Measurements from ENCODE around the gene AHI1.

AHI1 gene

GRCh38 chr6:135481783-135482369 is 15.7 kb downstream of the AHI1 start:
- WGBS, 2 experiments (ENCODE audit: insufficient coverage in 2 of 2), result 80% methylated on average over 1 of the region's 3 CpGs; no CpG with 5 or more reads in 1 of the 2 experiments
- Histone ChIP-seq H3K4me3 (ENCODE audit: extremely low read depth, insufficient read depth, low read length, poor library complexity, severe bottlenecking) (no peak overlapping the region), H3K36me3 (ENCODE audit: control insufficient read depth, insufficient read depth, low read length) (peaks cover 58% of the 10 kb centered on the region), H3K27ac (ENCODE audit: low read depth, low read length, severe bottlenecking) (no peak overlapping the region), H3K4me1 (ENCODE audit: control insufficient read depth, insufficient read depth, low read length, poor library complexity, severe bottlenecking) (no peaks in the 10 kb centered on the region), H3K9me3 (ENCODE audit: control insufficient read depth, low read length) (peaks cover 39% of the 10 kb centered on the region)

GRCh38 chr6:135479601-135480000 is 17.9 kb downstream of the AHI1 start:
- H3K9me3 ChIP-seq (ENCODE audit: control insufficient read depth, low read length), result peaks cover 39% of the 10 kb centered on the region
- no peak overlapping the region for H3K4me3 ChIP-seq (ENCODE audit: extremely low read depth, insufficient read depth, low read length, poor library complexity, severe bottlenecking)
- WGBS, 2 experiments (ENCODE audit: insufficient coverage in 2 of 2), result 86 to 98% methylated on average over 1 to 2 of the region's 2 CpGs
- H3K36me3 ChIP-seq (ENCODE audit: control insufficient read depth, insufficient read depth, low read length), result peaks cover 43% of the 10 kb centered on the region
- H3K27ac ChIP-seq (ENCODE audit: low read depth, low read length, severe bottlenecking), result no peak overlapping the region
- no peaks in the 10 kb centered on the region for H3K4me1 ChIP-seq (ENCODE audit: control insufficient read depth, insufficient read depth, low read length, poor library complexity, severe bottlenecking)

GRCh38 chr6:135478626-135479025 is 18.9 kb downstream of the AHI1 start:
- H3K9me3 ChIP-seq (ENCODE audit: control insufficient read depth, low read length), result peaks cover 34% of the 10 kb centered on the region
- no peaks in the 10 kb centered on the region for H3K4me1 ChIP-seq (ENCODE audit: control insufficient read depth, insufficient read depth, low read length, poor library complexity, severe bottlenecking)
- H3K27ac ChIP-seq (ENCODE audit: low read depth, low read length, severe bottlenecking), result no peak overlapping the region
- peaks cover 37% of the 10 kb centered on the region for H3K36me3 ChIP-seq (ENCODE audit: control insufficient read depth, insufficient read depth, low read length)
- H3K4me3 ChIP-seq (ENCODE audit: extremely low read depth, insufficient read depth, low read length, poor library complexity, severe bottlenecking), result no peak overlapping the region

GRCh38 chr6:135475292-135475886 is 22.2 kb downstream of the AHI1 start:
- H3K4me1 ChIP-seq (ENCODE audit: control insufficient read depth, insufficient read depth, low read length, poor library complexity, severe bottlenecking), result no peaks in the 10 kb centered on the region
- H3K4me3 ChIP-seq (ENCODE audit: extremely low read depth, insufficient read depth, low read length, poor library complexity, severe bottlenecking), result no peak overlapping the region
- peaks cover 17% of the 10 kb centered on the region for H3K9me3 ChIP-seq (ENCODE audit: control insufficient read depth, low read length)
- no peak overlapping the region for H3K27ac ChIP-seq (ENCODE audit: low read depth, low read length, severe bottlenecking)
- peaks cover 25% of the 10 kb centered on the region for H3K36me3 ChIP-seq (ENCODE audit: control insufficient read depth, insufficient read depth, low read length)
- WGBS, 2 experiments (ENCODE audit: insufficient coverage in 2 of 2), result no CpG with 5 or more reads among the region's 2 CpGs

GRCh38 chr6:135474362-135474761 is 23.2 kb downstream of the AHI1 start:
- Histone ChIP-seq H3K36me3 (ENCODE audit: control insufficient read depth, insufficient read depth, low read length) (peaks cover 14% of the 10 kb centered on the region), H3K27ac (ENCODE audit: low read depth, low read length, severe bottlenecking) (no peak overlapping the region), H3K4me3 (ENCODE audit: extremely low read depth, insufficient read depth, low read length, poor library complexity, severe bottlenecking) (no peak overlapping the region), H3K9me3 (ENCODE audit: control insufficient read depth, low read length) (peaks cover 13% of the 10 kb centered on the region), H3K4me1 (ENCODE audit: control insufficient read depth, insufficient read depth, low read length, poor library complexity, severe bottlenecking) (no peaks in the 10 kb centered on the region)

GRCh38 chr6:135465903-135466302 is 31.6 kb downstream of the AHI1 start:
- 88% methylated on average over 2 of the region's 4 CpGs; no CpG with 5 or more reads in 1 of the 2 experiments for WGBS, 2 experiments (ENCODE audit: insufficient coverage in 2 of 2)
- H3K36me3 ChIP-seq (ENCODE audit: control insufficient read depth, insufficient read depth, low read length), result no peaks in the 10 kb centered on the region
- H3K9me3 ChIP-seq (ENCODE audit: control insufficient read depth, low read length), result no peaks in the 10 kb centered on the region
- no peak overlapping the region for H3K4me3 ChIP-seq (ENCODE audit: extremely low read depth, insufficient read depth, low read length, poor library complexity, severe bottlenecking)
- H3K4me1 ChIP-seq (ENCODE audit: control insufficient read depth, insufficient read depth, low read length, poor library complexity, severe bottlenecking), result no peaks in the 10 kb centered on the region
- H3K27ac ChIP-seq (ENCODE audit: low read depth, low read length, severe bottlenecking), result no peak overlapping the region

- no peaks in the 10 kb centered on the region for H3K9me3 ChIP-seq (ENCODE audit: control insufficient read depth, low read length)
- H3K27ac ChIP-seq (ENCODE audit: low read depth, low read length, severe bottlenecking), result no peak overlapping the region
- no CpG with 5 or more reads among the region's 1 CpG for WGBS, 2 experiments (ENCODE audit: insufficient coverage in 2 of 2)
- no peaks in the 10 kb centered on the region for H3K36me3 ChIP-seq (ENCODE audit: control insufficient read depth, insufficient read depth, low read length)
- no peaks in the 10 kb centered on the region for H3K4me1 ChIP-seq (ENCODE audit: control insufficient read depth, insufficient read depth, low read length, poor library complexity, severe bottlenecking)
- H3K4me3 ChIP-seq (ENCODE audit: extremely low read depth, insufficient read depth, low read length, poor library complexity, severe bottlenecking), result no peak overlapping the region
These were observed 32.2 kb downstream of the AHI1 start for GRCh38 chr6:135465307-135465706.

GRCh38 chr6:135464634-135465033 is 32.9 kb downstream of the AHI1 start:
- Histone ChIP-seq H3K36me3 (ENCODE audit: control insufficient read depth, insufficient read depth, low read length) (no peaks in the 10 kb centered on the region), H3K27ac (ENCODE audit: low read depth, low read length, severe bottlenecking) (no peak overlapping the region), H3K4me3 (ENCODE audit: extremely low read depth, insufficient read depth, low read length, poor library complexity, severe bottlenecking) (no peak overlapping the region), H3K4me1 (ENCODE audit: control insufficient read depth, insufficient read depth, low read length, poor library complexity, severe bottlenecking) (no peaks in the 10 kb centered on the region), H3K9me3 (ENCODE audit: control insufficient read depth, low read length) (no peaks in the 10 kb centered on the region)
- WGBS, 2 experiments (ENCODE audit: insufficient coverage in 2 of 2), result 100% methylated on average over 1 of the region's 1 CpG; no CpG with 5 or more reads in 1 of the 2 experiments

GRCh38 chr6:135461208-135461607 is 36.3 kb downstream of the AHI1 start:
- Histone ChIP-seq H3K27ac (ENCODE audit: low read depth, low read length, severe bottlenecking) (no peak overlapping the region), H3K36me3 (ENCODE audit: control insufficient read depth, insufficient read depth, low read length) (no peaks in the 10 kb centered on the region), H3K9me3 (ENCODE audit: control insufficient read depth, low read length) (no peaks in the 10 kb centered on the region), H3K4me1 (ENCODE audit: control insufficient read depth, insufficient read depth, low read length, poor library complexity, severe bottlenecking) (no peaks in the 10 kb centered on the region), H3K4me3 (ENCODE audit: extremely low read depth, insufficient read depth, low read length, poor library complexity, severe bottlenecking) (no peak overlapping the region)
- no CpG with 5 or more reads among the region's 1 CpG for WGBS, 2 experiments (ENCODE audit: insufficient coverage in 2 of 2)

- H3K27ac ChIP-seq (ENCODE audit: low read depth, low read length, severe bottlenecking), result no peak overlapping the region
- no peaks in the 10 kb centered on the region for H3K4me1 ChIP-seq (ENCODE audit: control insufficient read depth, insufficient read depth, low read length, poor library complexity, severe bottlenecking)
- no peaks in the 10 kb centered on the region for H3K9me3 ChIP-seq (ENCODE audit: control insufficient read depth, low read length)
- H3K36me3 ChIP-seq (ENCODE audit: control insufficient read depth, insufficient read depth, low read length), result no peaks in the 10 kb centered on the region
- H3K4me3 ChIP-seq (ENCODE audit: extremely low read depth, insufficient read depth, low read length, poor library complexity, severe bottlenecking), result no peak overlapping the region
These were observed 39.5 kb downstream of the AHI1 start for GRCh38 chr6:135458051-135458450.

- no CpG with 5 or more reads among the region's 2 CpGs for WGBS, 2 experiments (ENCODE audit: insufficient coverage in 2 of 2)
- H3K36me3 ChIP-seq (ENCODE audit: control insufficient read depth, insufficient read depth, low read length), result no peaks in the 10 kb centered on the region
- H3K9me3 ChIP-seq (ENCODE audit: control insufficient read depth, low read length), result no peaks in the 10 kb centered on the region
- H3K27ac ChIP-seq (ENCODE audit: low read depth, low read length, severe bottlenecking), result no peak overlapping the region
- no peaks in the 10 kb centered on the region for H3K4me1 ChIP-seq (ENCODE audit: control insufficient read depth, insufficient read depth, low read length, poor library complexity, severe bottlenecking)
- H3K4me3 ChIP-seq (ENCODE audit: extremely low read depth, insufficient read depth, low read length, poor library complexity, severe bottlenecking), result no peak overlapping the region
These were observed 45.8 kb downstream of the AHI1 start for GRCh38 chr6:135451617-135452190.

Measured in mesodermal cell (in vitro differentiated cells).